DOHH2 (cell line): ENCODE data around the gene PNMA8C.
"Not testable (repeated sequence)": the region's sequence is repeated elsewhere in the genome, so short reads cannot be mapped to it uniquely, and the experiment has no call there.

Source experiments
- EZH2phosphoT487 ChIP-seq: fragments of 200-600 bp; sonication (generic); IDR thresholded peaks from 2 replicates; pipeline ENCODE4 v1.6.1; 2017; ENCODE audit warnings: borderline replicate concordance, mild to moderate bottlenecking, antibody characterized with exemption, low read length, moderate library complexity, mixed read lengths
- TF ChIP-seq, protein P1 (sequence below): fragments of 200-600 bp; sonication (generic); IDR thresholded peaks from one replicate; pipeline ENCODE4 v1.5.1; 2014; ENCODE audit warnings: antibody characterized with exemption, mild to moderate bottlenecking, low read depth, low read length; ENCODE audit not compliant: poor library complexity, severe bottlenecking

DNA sequence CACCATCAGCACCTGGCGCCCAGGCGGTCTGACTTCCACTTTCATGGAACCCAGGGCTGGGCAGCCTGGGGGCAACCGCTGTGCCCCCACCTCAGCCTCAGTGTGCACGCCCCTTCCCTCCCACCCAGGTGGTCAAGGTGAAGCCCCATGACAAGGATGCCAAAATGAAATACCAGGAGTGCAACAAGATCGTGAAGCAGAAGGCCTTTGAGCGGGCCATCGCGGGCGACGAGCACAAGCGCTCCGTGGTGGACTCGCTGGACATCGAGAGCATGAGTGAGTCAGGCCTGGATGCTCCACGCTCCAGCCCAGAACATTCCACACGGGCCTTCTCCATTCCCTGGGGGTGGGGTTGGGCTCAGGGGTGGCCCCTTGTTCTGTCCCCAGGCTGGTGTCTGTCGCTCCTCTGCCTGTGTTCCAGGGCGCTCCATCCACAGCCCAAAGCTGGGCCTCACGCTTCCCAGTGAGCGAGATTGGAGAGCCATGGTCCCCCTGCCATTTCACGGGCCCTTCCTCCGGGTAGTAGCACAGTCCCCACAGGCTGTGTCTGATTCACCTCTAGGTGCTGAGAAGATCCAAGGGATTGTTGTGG is 53.2 kb downstream of the PNMA8C start:
- TF ChIP-seq, protein P1, sequence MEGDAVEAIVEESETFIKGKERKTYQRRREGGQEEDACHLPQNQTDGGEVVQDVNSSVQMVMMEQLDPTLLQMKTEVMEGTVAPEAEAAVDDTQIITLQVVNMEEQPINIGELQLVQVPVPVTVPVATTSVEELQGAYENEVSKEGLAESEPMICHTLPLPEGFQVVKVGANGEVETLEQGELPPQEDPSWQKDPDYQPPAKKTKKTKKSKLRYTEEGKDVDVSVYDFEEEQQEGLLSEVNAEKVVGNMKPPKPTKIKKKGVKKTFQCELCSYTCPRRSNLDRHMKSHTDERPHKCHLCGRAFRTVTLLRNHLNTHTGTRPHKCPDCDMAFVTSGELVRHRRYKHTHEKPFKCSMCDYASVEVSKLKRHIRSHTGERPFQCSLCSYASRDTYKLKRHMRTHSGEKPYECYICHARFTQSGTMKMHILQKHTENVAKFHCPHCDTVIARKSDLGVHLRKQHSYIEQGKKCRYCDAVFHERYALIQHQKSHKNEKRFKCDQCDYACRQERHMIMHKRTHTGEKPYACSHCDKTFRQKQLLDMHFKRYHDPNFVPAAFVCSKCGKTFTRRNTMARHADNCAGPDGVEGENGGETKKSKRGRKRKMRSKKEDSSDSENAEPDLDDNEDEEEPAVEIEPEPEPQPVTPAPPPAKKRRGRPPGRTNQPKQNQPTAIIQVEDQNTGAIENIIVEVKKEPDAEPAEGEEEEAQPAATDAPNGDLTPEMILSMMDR, result not testable (repeated sequence)
- not testable (repeated sequence) for TF ChIP-seq EZH2phosphoT487
